ENCODE results near the gene ADARB2.

- TF ChIP-seq EZH2 (IDR thresholded peaks at IDR 0.05; ENCODE audit: low read length, missing control alignments), result no peak
- TF ChIP-seq, protein P1, sequence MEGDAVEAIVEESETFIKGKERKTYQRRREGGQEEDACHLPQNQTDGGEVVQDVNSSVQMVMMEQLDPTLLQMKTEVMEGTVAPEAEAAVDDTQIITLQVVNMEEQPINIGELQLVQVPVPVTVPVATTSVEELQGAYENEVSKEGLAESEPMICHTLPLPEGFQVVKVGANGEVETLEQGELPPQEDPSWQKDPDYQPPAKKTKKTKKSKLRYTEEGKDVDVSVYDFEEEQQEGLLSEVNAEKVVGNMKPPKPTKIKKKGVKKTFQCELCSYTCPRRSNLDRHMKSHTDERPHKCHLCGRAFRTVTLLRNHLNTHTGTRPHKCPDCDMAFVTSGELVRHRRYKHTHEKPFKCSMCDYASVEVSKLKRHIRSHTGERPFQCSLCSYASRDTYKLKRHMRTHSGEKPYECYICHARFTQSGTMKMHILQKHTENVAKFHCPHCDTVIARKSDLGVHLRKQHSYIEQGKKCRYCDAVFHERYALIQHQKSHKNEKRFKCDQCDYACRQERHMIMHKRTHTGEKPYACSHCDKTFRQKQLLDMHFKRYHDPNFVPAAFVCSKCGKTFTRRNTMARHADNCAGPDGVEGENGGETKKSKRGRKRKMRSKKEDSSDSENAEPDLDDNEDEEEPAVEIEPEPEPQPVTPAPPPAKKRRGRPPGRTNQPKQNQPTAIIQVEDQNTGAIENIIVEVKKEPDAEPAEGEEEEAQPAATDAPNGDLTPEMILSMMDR (conservative IDR thresholded peaks at IDR 0.05 in 1 of 2, IDR thresholded peaks at IDR 0.05 in 1 of 2; ENCODE audit: low read depth in 1 of 2, low read length in 2 of 2), result no peak
Observed at GRCh38 chr10:1273372-1274105, 463.8 kb downstream of the ADARB2 start.
